Activated CD4-positive, alpha-beta T cell treated with anti-CD3 and anti-CD28 coated beads, Interleukin-2, Interleukin-6, amounts not matched to agents 100 ng/mL and 50 ng/mL, durations not matched to agents 16 hours and 8 hours (primary cell): ENCODE data around the gene MBD3.

Experiments
- DNase-seq: peaks from one replicate; pipeline ENCODE4 v3.0.0-alpha.2; 2020

The MBD3 gene

GRCh38 chr19:1592024-1592754 is 476 bp downstream of the MBD3 start:
- peak; percentile 92 for DNase-seq

GRCh38 chr19:1591421-1592023 is 1.1 kb downstream of the MBD3 start:
- no peak for DNase-seq

- DNase-seq, result peak; percentile 62
These were observed 1.8 kb downstream of the MBD3 start for GRCh38 chr19:1590641-1591397.

GRCh38 chr19:1587872-1588271 is 4.8 kb downstream of the MBD3 start:
- no peak for DNase-seq

- no peak for DNase-seq
These were observed 7.5 kb downstream of the MBD3 start for GRCh38 chr19:1585243-1585580.

DNA sequence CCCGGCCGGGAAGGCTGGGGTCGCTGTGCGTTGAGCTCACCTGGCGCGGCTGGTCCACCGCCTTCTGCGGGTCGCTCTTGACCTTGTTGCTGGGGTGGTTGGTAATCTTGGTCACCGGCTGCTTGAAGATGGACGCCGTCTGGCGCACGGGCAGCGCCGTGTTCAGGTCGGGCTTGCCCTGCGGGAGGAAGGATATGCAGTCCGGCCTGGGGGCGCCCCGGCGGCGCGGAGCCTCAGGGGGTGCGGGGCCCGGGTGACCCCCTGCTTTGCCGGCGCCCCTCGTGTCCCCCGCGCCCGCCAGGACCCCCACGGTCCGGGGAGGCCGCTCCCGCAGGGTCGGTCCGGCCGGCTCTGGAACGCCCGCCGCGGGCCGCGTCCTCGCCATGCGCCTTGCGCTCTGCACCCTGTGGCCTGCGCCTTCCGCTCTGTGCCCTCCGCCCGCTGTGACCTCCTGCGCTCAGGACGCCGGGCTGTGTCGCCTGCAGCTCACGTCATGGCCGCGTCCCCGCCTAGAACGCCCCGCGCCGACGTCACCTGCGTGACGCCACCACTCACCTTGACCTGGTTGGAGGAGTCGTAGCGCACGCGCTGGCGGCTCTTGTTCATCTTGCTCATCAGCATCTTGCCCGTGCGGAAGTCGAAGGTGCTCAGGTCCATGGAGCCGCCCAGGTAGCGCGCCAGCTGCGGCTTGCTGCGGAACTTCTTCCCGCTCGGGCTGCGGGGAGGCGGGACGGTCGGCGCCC is 8.0 kb downstream of the MBD3 start:
- DNase-seq, result no peak

GRCh38 chr19:1582201-1582600 is 10.5 kb downstream of the MBD3 start:
- DNase-seq, result no peak

DNA sequence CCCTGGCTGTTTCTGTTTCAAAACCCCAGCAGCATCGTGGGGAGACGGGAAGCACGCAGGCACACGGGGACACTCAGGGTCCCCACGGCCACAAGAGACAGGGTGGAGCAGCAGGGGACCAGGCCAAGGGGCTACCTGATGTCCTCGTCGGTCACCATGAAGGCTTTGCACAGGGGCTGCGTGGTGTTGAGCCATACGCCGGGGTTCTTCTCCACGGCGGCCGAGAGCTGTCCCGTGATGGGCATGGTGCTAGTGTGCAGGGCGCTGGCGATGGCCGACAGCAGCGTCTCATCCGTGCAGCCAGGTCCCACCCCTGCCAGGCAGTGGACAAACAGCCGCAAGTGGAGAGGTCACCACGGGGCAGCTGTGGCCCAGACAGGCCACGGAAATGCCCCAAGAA is 11.7 kb downstream of the MBD3 start:
- DNase-seq, result no peak

DNA sequence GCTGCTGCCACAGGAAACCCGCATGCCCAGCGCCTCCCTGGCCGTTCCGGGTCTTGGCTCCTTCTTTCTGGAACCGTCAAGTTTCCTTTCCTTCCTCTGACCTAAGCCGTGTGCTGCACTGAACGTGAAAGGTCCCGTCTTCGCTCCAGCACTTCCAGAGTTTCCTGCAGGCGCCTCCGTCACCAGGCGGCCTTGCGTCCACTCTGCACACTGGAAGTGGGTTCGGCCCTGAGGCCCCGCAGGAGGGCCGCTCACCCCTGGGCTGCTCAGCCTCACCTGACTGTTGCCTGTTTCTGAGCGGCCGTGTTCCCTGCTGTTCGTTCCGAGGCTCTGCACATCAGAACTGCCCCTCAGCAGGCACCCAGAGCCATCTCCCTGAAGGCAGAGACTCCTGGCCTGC is 12.3 kb downstream of the MBD3 start:
- no peak for DNase-seq

DNA sequence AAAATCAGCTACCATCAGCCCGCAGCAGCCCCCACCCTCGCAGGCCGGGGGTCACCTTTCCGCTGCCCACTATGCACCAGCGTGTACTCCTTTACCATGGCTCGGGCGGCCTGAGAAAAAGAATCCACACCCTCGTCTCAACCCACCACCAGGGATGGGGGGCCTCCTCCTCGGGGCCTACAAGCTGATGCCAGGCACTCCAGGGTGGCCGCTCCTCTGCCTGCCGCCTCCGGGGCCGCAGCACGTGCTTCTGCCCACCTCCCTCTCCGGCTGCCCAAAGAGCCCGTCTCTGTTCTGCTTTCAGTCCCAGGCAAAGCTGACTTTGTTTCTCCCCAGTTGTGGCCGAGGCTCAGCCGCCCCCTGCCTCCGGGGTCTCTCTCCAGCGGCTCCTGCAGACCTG is 13.4 kb downstream of the MBD3 start:
- no peak for DNase-seq

- DNase-seq, result no peak
These were observed 14.6 kb downstream of the MBD3 start for GRCh38 chr19:1577929-1578618.

DNA sequence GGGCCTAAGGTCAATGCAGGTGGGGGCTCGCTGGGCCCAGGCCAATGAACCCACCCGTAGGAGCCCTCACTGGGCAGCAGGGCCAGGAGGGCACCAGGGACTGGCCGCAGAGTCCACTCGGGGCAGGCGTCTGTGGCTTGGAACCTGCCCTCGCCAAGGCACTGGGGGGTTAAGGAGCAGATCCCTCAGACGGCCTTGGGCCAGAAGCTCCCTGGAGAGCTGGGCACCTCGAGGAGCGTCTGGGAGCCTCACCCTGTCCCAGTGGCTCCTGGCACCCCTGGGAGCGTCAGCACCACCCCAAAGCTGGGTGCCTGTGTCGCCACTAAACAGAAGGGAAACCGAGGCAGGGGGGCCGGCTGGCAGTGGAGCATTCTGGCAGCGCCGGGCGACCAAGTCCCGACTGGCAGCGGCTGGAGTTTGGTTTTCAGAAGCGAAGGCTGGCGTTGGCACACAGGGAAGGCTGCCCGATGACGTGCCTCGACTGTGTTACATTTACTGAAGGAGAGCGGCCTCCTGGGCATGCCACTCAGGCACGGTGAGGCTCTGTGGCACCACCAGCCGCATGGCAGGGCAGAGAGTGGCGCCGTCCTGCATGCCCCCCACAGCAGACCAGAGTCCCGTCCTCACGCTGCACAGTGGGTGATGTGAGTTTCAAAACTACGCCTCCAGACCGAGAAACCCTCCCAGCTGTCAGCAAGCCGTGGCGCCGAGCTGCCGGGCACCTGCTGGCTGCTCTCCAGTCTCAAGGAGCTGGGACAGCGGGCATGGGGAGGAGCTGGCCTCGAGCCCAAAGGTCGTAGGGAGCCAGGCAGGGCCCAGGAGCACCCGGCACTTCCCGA is 15.4 kb downstream of the MBD3 start:
- no peak for DNase-seq

DNA sequence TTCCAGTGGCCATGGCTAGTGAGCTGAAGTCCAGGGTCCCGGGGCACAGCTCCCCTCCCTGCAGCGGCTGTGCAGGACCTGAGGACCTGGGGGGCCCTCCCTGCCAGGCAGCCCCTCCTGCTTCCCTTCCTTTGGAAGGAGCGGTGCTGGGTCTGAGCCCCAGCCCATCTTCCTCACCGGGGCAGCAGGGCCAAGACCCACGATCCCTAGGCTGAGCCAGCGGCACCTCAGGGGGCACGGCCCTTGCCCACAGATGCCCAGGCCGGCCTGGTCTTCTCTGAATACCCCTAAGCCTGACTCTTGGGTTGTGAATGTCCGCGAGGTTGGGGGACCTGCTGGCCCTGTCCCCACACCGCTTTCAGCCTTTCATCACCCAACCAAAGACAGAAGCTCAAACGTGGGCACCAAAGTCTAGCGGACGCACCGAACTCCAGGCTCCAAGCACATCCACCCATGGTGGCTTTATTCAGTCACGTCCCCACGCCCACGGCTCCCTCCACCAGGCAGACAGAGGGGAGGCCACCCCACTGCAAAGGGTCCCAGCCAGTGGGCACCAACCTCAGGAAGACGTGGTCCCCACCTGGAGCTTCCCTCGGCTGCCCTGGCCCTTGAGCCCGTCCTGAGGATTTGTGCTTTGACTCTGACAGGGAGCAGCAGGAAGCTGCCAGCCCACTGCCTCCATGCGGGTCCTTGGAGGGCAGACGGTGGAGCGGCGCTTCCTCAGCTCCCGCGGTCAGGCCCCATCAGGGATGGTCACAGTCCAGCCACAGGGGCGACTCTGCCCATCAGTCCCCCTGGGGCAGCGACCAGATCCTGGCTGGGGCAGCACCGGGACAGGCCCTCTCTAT is 16.2 kb downstream of the MBD3 start:
- no peak for DNase-seq

- DNase-seq, result no peak
These were observed 17.1 kb downstream of the MBD3 start for GRCh38 chr19:1575323-1576241.

DNA sequence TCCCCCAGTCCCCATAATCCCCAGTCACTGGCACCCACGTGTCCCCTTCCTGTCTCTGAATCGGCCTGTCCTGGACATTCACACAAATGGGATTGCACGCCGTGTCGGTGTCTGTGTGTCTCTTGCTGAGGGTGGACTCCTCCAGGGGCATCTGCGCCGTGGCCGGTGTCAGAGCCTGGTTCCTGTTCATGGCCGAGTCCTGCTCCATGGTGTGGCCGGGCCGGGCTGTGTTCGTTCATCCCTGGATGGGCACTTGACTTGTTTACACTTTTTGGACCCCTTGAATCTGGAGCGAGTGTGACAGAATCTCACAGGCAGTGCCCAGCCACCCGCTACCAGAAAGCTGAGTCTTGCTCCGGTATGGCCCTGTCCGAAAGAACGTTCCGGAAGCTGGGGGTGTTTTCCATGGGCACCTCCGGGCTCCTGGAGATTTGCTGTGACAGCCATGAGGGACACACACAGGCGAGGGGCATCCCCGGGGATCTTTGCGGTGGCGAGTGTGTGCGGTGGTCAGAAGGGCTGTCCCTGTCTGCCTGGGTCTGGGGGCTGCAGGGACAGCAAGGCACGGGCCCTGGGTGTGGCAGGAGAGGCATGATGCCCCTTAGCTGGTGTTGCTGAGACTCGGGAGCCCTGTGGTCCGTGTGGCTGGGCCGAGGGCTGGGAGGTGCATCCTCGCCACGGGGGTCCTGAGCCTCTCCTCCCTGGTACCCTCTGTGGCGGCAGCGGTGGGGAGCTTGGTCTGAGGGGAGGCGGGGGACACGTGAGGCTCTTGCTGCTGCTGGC is 18.1 kb downstream of the MBD3 start:
- no peak for DNase-seq

GRCh38 chr19:1572795-1573194 is 19.9 kb downstream of the MBD3 start:
- DNase-seq, result no peak

- no peak for DNase-seq
These were observed 21.3 kb downstream of the MBD3 start for GRCh38 chr19:1571358-1571757.

DNA sequence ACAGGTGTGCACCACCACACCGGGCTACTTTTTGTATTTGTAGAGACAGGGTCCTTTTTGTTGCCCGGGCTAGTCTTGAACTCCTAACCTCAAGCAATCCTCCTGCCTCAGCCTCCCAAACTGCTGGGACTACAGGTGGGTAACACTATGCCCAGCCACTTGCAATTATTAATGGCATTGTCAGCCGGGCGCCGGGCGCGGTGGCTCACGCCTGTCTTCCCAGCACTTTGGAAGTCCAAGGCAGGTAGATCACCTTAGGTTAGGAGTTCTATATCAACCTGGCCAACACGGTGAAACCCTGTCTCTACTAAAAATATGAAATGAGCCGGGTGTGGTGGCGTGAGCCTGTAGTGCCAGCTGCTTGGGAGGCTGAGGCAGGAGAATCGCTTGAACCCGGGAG is 21.8 kb downstream of the MBD3 start:
- DNase-seq, result no peak

- DNase-seq, result no peak
These were observed 22.7 kb downstream of the MBD3 start for GRCh38 chr19:1569997-1570396.
